Measurements from ENCODE around the gene TCF4.
A peak's percentile ranks its signal among the peaks of the same experiment; 100 is the strongest.

TCF4 gene

DNA sequence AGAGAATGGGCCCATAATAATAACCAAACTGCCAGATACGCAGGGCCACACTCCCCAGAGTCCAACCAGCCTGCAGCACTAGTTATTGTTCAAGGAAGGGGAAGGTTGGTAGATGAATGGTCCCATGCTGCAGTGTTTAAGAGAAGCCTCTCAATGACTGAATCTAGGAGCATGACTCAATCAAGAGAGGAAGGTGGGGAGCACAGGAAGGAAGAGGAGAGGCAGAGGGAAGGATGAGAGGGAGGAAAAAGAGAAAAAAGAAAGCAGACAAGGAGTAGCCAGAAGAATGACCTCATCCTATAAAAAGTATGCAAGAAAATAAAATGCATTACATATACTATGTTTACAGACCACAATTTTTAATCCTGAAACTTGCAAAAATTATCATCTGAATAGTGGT, 174.5 kb downstream of the TCF4 start:
- Histone ChIP-seq H3K9me3 (ENCODE audit: control insufficient read depth, insufficient read depth, low read length) (no peaks in the 10 kb centered on the region), H3K36me3 (ENCODE audit: insufficient read depth, low read length) (no peaks in the 10 kb centered on the region), H3K4me1 (ENCODE audit: insufficient read depth, low read length) (peaks cover 23% of the 10 kb centered on the region), H3K9ac (ENCODE audit: low read depth, low read length) (no peak overlapping the region)

DNA sequence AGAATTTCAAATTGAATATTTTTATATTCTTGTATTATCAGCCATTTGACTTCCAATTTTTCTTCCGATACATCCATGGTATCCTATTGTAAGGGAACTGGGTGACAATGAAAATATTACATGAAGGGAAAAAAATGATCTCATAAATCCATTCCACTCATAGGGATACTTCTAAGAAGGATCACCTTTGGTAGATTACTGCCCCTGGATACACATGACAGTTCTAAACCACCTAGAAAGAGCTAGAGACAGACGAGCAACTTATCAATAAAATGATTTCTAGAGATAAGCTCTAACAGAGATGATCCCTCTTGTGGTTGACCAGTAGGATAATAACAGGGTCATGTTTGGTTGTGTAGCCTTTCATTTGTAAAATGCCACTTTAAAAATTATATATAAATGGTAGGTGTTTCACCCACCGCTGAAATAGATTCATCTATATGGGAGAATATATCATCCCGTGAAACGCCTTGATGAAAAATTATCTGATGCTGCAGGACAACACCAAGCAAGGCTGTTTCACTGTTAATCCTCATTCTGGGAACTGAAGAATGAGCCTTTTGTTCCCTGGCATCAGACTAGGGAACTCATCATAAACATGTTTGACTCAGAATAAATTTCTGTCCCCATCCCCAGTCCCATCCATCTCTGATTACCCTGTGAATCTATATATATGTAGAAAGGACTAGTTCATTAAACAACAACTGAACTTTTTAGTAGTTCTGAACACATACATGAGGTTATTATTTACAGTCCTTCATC, 180.0 kb downstream of the TCF4 start:
- no peaks in the 10 kb centered on the region for H3K36me3 ChIP-seq (ENCODE audit: insufficient read depth, low read length)
- peaks cover 25% of the 10 kb centered on the region for H3K4me1 ChIP-seq (ENCODE audit: insufficient read depth, low read length)
- no peaks in the 10 kb centered on the region for H3K9me3 ChIP-seq (ENCODE audit: control insufficient read depth, insufficient read depth, low read length)
- no peak overlapping the region for H3K9ac ChIP-seq (ENCODE audit: low read depth, low read length)

DNA sequence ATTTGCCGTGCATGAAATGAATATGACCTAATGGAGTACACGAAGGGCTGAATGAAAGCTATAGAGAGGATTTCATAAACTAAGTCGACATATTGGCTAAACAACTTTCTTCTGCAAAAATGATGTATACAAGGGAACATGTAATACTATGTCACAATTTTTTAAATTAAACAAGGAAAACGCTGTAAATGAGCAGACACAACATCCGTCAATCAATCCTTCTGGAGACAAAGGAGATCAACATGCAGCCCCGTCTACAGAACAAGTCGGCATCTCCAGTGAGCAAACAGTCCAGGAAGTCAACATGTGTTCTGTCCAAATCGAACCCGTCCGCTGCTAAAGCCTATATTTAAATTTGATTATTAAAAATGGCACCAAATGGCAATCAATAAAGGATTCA, 180.8 kb downstream of the TCF4 start:
- Histone ChIP-seq H3K4me1 (ENCODE audit: insufficient read depth, low read length) (peaks cover 29% of the 10 kb centered on the region), H3K9me3 (ENCODE audit: control insufficient read depth, insufficient read depth, low read length) (no peaks in the 10 kb centered on the region), H3K36me3 (ENCODE audit: insufficient read depth, low read length) (no peaks in the 10 kb centered on the region), H3K9ac (ENCODE audit: low read depth, low read length) (no peak overlapping the region)

DNA sequence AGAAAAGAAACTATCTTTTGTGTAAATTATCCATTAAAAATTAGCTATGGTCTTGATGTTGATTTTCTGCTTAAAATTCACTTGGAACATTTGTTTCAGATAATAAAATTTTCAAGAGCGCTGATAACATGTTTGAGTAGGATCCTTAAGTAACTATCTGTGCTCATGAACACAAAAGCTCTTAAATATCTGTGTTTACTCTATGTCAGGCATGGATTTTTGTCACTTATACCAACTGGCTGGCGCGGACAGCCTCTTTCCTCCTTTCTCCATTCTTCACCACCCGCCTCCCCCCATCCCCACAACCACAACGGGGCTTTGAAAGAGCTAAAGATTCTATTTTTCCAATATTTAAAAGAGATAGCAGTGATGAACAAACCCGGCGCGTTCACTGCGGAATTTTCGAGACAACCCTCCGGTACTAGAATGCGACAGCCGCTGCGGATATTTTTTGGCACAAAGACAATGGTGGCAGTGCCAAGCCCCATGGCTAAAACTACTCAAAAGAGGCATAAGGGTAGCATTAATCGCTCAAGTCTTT, 181.5 kb downstream of the TCF4 start:
- H3K36me3 ChIP-seq (ENCODE audit: insufficient read depth, low read length): no peaks in the 10 kb centered on the region
- H3K9me3 ChIP-seq (ENCODE audit: control insufficient read depth, insufficient read depth, low read length): no peaks in the 10 kb centered on the region
- no peak overlapping the region for H3K9ac ChIP-seq (ENCODE audit: low read depth, low read length)
- H3K4me1 ChIP-seq (ENCODE audit: insufficient read depth, low read length): peaks cover 36% of the 10 kb centered on the region

DNA sequence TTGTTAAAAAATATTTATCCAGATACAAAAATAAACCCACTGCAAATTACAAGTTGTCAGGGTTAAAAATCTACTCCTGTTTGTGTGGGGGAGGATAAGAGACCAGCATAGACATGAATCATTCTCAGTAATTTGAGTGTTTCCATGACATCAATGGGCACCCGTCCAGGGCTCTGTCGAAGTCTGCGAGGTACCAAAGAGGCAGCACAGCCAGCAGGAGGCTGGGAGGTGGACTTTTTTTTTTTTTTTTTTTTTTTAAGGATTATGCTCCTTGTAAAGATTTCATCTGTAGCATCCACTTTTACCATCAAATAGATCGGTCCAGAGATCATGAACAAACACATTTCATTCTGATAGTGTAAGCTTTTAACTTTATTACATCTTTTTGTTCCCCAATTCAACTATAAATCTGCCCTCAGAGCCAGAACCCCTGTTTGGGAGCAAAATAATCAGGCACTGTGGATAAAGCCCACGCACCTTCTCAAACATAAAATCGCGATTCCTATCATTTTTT, 182.0 kb downstream of the TCF4 start:
- Histone ChIP-seq H3K9ac (ENCODE audit: low read depth, low read length) (no peak overlapping the region), H3K4me1 (ENCODE audit: insufficient read depth, low read length) (peaks cover 41% of the 10 kb centered on the region), H3K9me3 (ENCODE audit: control insufficient read depth, insufficient read depth, low read length) (no peaks in the 10 kb centered on the region), H3K36me3 (ENCODE audit: insufficient read depth, low read length) (no peaks in the 10 kb centered on the region)

DNA sequence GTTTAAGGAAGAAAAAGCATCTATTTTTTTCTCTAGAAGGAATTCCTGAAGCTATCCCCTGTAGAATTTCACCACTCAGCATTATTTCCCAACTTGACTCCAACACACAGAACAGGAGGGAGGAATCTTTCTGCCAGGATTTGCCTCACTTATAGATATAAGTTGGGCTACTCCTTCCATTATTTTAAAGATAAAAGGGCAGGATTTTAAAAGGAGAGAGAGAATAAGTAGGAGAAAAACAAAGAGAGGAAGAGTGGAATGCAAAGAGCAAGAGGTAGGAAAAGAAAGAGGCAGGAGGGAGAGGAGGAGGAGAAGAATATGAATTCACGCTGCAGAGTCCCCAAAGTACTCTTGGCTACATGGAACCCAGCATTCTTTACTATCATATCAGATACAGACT, 182.5 kb downstream of the TCF4 start:
- H3K9me3 ChIP-seq (ENCODE audit: control insufficient read depth, insufficient read depth, low read length): no peaks in the 10 kb centered on the region
- peaks cover 46% of the 10 kb centered on the region for H3K4me1 ChIP-seq (ENCODE audit: insufficient read depth, low read length)
- no peaks in the 10 kb centered on the region for H3K36me3 ChIP-seq (ENCODE audit: insufficient read depth, low read length)
- no peak overlapping the region for H3K9ac ChIP-seq (ENCODE audit: low read depth, low read length)

DNA sequence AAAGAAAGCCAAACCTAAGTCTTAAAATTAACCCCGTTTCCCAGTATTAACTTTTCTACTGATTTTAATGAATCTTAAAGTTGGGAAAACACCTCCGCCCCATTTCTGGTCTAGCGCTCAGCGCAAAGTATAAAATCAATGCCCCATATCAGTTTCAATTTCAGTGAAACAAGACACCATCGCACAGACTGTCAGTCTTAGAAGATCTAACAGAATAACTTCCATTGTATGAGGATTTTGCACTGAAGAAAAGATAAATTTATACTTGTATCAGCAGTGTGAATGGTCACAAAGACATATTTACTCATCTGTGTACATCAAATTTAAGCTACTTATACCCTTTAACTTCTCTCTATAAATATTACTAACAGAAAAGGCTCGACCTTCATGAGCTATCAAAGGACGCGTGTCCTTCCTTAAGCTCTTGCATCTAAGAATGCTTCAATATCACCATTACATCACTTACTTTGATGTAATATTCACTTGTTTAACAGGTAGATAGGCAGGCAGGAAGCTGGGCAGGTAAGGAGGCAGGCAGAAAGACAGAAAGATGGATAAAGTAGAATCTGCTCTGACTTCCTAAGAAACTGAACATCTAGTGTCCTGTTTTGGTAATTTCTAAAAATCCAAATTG, 183.0 kb downstream of the TCF4 start:
- Histone ChIP-seq H3K9me3 (ENCODE audit: control insufficient read depth, insufficient read depth, low read length) (no peaks in the 10 kb centered on the region), H3K36me3 (ENCODE audit: insufficient read depth, low read length) (no peaks in the 10 kb centered on the region), H3K4me1 (ENCODE audit: insufficient read depth, low read length) (peaks cover 46% of the 10 kb centered on the region), H3K9ac (ENCODE audit: low read depth, low read length) (no peak overlapping the region)

DNA sequence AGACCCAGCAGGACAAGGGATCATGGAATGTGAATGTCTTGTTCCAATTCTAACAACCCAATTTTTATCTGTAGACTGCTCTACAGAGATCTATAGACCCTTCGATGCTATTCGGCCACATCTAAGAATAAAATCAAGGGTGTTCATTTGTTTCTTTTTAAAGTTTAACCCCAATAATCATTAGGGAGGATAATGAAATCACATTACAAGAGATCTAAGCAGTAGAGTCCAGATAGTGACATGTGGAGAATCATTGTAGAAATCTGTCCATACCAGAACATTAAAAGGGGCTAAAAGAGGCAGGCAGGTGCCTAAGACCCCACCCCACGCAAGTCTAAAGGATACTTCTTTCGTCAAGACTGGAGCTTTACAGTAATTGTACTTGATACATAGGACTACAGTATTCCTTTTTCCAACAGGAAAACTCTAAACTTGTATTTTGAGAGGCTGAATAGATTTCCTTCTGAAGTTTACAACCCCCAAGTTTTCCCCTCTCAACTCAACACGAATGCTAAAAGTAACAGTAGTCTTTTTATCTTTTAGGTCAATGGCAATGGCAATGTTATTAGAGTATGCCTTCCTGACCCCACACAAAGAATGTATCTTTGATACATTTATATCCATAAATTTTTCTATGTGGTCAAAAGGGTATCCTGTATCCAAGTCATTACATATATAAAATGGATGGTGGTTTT, 183.7 kb downstream of the TCF4 start:
- H3K4me1 ChIP-seq (ENCODE audit: insufficient read depth, low read length): peaks cover 44% of the 10 kb centered on the region
- no peaks in the 10 kb centered on the region for H3K36me3 ChIP-seq (ENCODE audit: insufficient read depth, low read length)
- no peaks in the 10 kb centered on the region for H3K9me3 ChIP-seq (ENCODE audit: control insufficient read depth, insufficient read depth, low read length)
- no peak overlapping the region for H3K9ac ChIP-seq (ENCODE audit: low read depth, low read length)

DNA sequence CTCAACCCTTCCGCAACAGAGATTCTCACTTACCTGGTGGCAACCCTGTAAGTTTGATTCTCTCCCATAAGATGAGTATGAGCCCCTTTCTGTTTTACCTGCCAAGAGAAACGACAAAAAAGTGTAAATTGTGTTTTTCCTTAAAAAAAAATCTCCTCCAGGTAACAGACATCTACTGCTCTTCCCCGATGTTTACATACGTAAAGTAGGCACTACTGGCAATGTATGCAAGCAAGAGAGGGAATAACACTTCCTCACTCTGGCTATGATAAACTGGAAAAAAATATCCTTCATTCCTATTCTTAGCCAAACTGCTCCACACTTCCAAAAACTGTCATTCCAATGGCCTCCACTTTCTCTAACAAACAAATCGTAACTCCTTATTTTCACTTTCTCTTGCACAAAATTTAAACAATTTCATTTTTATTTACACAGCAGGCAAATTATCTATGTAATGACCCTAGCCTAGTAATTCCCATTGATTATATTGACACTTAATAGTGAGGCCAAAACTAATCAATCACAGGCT, 184.5 kb downstream of the TCF4 start:
- Histone ChIP-seq H3K9me3 (ENCODE audit: control insufficient read depth, insufficient read depth, low read length) (no peaks in the 10 kb centered on the region), H3K36me3 (ENCODE audit: insufficient read depth, low read length) (no peaks in the 10 kb centered on the region), H3K9ac (ENCODE audit: low read depth, low read length) (no peak overlapping the region), H3K4me1 (ENCODE audit: insufficient read depth, low read length) (peaks cover 43% of the 10 kb centered on the region)

DNA sequence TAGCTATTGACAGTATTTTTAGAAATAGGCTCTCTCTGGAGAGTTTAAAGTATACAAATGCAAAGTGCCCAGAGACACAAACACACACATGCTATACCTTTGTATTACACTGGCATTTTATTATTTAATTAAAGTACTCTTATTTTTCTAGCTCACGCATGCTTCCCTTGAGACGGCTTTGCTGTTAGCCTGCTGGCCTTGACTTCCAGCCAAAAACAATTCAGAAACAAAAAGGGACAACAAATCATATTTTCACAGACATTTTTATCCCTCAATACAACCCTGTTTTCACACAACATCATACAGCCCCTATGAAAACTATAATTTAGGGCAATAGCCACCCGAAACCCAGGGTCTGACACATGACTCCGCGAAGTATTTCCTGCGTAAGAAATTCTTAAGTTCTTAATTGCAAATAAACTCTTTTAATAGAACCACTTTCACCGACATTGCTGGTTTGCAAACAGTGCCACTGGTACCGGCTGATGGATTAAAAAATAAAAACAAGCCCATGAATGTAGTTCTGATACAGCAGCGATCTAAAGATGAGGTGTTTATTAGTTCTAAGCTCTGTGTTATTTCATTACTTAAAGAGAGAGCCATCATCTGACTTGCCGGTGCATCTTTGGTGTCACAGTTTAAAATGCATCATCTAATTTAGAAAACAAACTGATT, 185.1 kb downstream of the TCF4 start:
- Histone ChIP-seq H3K36me3 (ENCODE audit: insufficient read depth, low read length) (no peaks in the 10 kb centered on the region), H3K9me3 (ENCODE audit: control insufficient read depth, insufficient read depth, low read length) (no peaks in the 10 kb centered on the region), H3K4me1 (ENCODE audit: insufficient read depth, low read length) (peaks cover 43% of the 10 kb centered on the region), H3K9ac (ENCODE audit: low read depth, low read length) (no peak overlapping the region)

DNA sequence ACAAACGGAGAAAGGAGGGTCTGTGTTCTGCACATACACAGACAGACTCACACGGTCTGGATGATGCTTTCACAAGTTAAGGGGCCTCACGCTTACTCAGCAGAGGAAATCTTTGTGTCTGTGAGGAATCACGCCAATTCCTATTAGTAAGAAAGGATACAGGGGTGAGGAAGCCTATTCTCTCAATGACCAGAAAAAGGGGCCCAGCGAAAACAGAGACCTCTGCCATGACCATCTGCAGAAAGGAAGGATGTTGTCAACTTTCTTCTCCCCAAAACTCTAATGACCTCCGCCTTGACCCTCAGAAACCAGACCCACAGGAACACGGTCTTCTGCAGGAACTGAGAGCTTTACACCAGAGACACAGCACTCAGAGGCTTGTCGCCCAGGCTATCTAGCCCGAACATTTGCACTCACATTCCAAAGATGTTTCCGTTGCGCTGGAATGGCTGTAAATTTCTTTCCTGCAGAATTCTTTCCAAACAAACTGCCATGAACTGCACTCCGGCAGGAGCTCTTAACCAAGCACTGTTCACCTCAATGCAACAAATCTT, 186.3 kb downstream of the TCF4 start:
- Histone ChIP-seq H3K36me3 (ENCODE audit: insufficient read depth, low read length) (no peaks in the 10 kb centered on the region), H3K9me3 (ENCODE audit: control insufficient read depth, insufficient read depth, low read length) (no peaks in the 10 kb centered on the region), H3K4me1 (ENCODE audit: insufficient read depth, low read length) (peaks cover 46% of the 10 kb centered on the region), H3K9ac (ENCODE audit: low read depth, low read length) (peak overlapping the region; percentile 18; the same call in 1 of the 2 replicates)

DNA sequence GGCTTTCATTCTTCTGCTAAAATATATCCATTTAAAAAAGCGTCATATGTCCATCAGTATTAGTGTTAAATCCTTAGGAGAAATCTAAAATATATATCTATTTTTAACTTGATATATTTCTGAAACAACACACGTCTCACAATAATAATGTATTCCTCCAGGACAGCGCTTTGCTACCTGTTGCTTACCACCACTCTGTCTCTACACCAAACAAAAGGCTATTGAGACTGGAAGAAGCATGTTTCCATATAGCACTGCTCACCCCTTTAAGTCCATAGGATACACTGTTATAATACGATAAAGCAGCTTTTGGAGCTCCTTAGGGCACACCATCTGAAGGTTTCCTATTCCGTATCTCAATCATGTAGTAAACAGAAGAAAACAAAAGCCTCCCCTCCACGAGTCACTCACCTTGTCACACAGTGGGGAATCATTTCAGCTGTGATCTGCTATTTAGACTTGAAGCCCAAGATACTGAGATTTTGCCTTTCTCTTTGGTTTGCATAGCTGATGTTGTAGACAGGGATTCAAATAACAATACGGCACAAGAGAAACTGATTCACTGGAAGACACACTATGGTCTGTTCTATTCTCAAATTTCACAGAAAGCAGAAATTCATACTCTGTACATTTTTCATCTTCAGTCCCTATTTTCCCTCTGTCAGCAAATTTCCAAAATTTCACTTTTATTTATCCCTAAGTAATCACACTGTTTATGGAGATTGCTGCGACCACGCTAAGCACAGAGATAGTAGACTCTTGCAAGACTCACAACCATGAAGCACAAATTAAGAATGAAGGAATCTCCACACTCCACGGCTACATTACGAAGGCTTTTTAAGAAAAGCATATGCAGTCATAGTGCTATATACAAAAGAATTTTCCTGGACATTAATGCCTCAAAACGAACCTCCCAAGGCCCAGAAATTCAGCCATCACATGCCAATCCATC, 187.1 kb downstream of the TCF4 start:
- Histone ChIP-seq H3K9ac (ENCODE audit: low read depth, low read length) (no peak overlapping the region), H3K9me3 (ENCODE audit: control insufficient read depth, insufficient read depth, low read length) (no peaks in the 10 kb centered on the region), H3K36me3 (ENCODE audit: insufficient read depth, low read length) (no peaks in the 10 kb centered on the region), H3K4me1 (ENCODE audit: insufficient read depth, low read length) (peaks cover 44% of the 10 kb centered on the region)

DNA sequence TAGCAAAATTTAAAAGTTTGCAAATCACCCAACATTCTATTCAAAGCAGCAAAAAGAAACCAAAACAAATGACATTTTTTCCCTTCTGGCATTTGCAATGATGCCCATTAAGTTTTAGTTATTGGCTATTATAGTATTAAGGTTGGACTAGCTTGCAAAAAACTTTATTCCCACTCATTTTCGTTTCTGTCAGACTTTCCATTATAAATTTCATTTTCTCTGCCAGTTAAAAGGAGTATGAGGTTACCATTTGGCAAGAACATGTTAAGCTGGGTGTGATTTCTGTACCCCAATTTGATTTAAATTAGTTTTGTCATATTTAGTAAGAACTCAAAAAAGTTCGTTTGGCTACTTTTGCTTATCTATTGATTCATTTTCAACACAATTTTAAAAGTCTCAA, 187.9 kb downstream of the TCF4 start:
- no peaks in the 10 kb centered on the region for H3K9me3 ChIP-seq (ENCODE audit: control insufficient read depth, insufficient read depth, low read length)
- H3K4me1 ChIP-seq (ENCODE audit: insufficient read depth, low read length): peaks cover 37% of the 10 kb centered on the region
- no peak overlapping the region for H3K9ac ChIP-seq (ENCODE audit: low read depth, low read length)
- H3K36me3 ChIP-seq (ENCODE audit: insufficient read depth, low read length): no peaks in the 10 kb centered on the region
